NT2/D1 (cell line): ENCODE measurements around the gene CROCC2.

Source experiments
- DNase-seq: peaks from one replicate; pipeline ENCODE4 v3.0.0-alpha.2; 2011; ENCODE audit warnings: low read depth, low spot score
- H3K27me3 ChIP-seq: 2 replicates; pipeline ENCODE4 v1.6.0; 2011; ENCODE audit warnings: mild to moderate bottlenecking; ENCODE audit not compliant: insufficient read length, insufficient read depth
- H3K36me3 ChIP-seq: 2 replicates; pipeline ENCODE4 v1.6.1; 2011; ENCODE audit warnings: mild to moderate bottlenecking, low read length, mixed read lengths; ENCODE audit not compliant: insufficient read depth, insufficient read length
- H3K4me1 ChIP-seq: 2 replicates; pipeline ENCODE4 v1.5.1; 2011; ENCODE audit not compliant: insufficient read depth, insufficient read length
- H3K4me3 ChIP-seq: 2 replicates; pipeline ENCODE4 v1.5.1; 2011; ENCODE audit warnings: low read depth; ENCODE audit not compliant: insufficient read length
- H3K9ac ChIP-seq: 2 replicates; pipeline ENCODE4 v1.6.0; 2011; ENCODE audit warnings: low read depth; ENCODE audit not compliant: insufficient read length
- H3K9me3 ChIP-seq: 2 replicates; pipeline ENCODE4 v1.5.1; 2011; ENCODE audit warnings: mild to moderate bottlenecking, low read length; ENCODE audit not compliant: insufficient read depth
- SUZ12 ChIP-seq: IDR thresholded peaks from 2 replicates; pipeline ENCODE4 v1.6.1; 2011; ENCODE audit not compliant: insufficient read length, insufficient read depth; ENCODE audit errors: extremely low read depth
- YY1 ChIP-seq: IDR thresholded peaks from 2 replicates; pipeline ENCODE4 v1.6.1; 2011; ENCODE audit not compliant: insufficient read length, insufficient read depth
- ZNF274 ChIP-seq: IDR thresholded peaks from 2 replicates; pipeline ENCODE4 v1.6.1; 2011; ENCODE audit warnings: mild to moderate bottlenecking, low read depth, low read length

CROCC2 gene

DNA sequence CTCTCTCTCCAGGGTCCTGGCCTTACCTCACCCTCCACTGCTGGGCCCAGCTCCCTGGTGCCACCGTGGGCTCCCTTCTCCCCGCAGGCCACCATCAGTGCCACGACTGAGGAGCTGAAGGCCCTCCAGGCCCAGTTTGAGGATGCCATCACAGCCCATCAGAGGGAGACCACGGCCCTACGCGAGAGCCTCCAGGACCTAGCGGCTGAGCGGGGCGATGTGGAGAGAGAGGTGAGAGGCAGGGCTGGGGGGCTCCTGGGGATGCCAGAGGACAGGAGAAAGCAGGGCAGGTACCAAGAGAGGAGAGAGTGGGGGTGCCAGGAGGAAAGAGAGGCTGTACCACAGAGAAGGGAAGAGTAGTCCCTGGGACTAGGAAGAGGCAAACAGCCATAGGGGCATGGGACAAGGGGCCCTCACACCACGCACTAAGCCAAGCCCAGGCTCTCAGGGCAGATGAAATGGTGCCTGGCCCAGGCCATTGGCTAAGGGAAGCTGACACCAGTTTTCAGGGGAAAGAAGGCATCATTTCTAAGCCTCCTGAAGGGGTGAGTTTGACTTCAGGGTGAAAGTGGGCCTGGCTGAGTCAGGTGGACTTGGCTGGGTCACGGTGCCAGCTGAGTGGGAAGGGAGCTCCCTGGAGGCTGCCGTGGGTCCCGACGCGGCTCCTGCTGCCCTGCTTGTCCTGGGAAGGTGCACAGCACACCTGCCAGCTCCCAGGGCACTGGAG lies 53.2 kb downstream of the CROCC2 start:
- Histone ChIP-seq H3K27me3 (peaks cover 3% of the 10 kb centered on the region), H3K4me1 (peaks cover 56% of the 10 kb centered on the region), H3K4me3 (no peak overlapping the region), H3K9me3 (no peaks in the 10 kb centered on the region), H3K36me3 (no peaks in the 10 kb centered on the region), H3K9ac (no peak overlapping the region)
- TF ChIP-seq SUZ12, result no peak
- TF ChIP-seq YY1, result no peak
- TF ChIP-seq ZNF274, result no peak
- no peak for DNase-seq

DNA sequence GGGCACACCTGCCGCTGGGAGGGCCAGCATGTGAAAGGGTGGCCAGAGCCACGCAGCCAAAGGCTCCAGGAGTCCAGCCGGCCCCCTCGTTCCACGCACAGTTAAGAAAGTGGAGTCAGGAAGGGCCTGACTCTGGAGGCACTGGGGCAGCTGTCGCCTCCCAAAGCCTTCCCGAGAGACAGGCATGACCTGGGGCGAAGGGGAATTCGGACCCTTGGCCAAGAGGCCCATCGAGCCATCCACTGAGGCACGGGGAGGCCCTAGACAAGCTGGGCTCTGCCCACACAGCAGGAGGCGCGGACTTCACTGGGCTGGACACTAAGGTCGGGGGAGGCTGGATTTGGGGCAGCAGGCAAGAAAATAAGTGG lies 53.8 kb downstream of the CROCC2 start:
- Histone ChIP-seq H3K4me3 (no peak overlapping the region), H3K4me1 (peaks cover 53% of the 10 kb centered on the region), H3K36me3 (no peaks in the 10 kb centered on the region), H3K9ac (no peak overlapping the region), H3K9me3 (no peaks in the 10 kb centered on the region), H3K27me3 (peaks cover 3% of the 10 kb centered on the region)
- TF ChIP-seq ZNF274 (no peak), SUZ12 (no peak), YY1 (no peak)
- no peak for DNase-seq

DNA sequence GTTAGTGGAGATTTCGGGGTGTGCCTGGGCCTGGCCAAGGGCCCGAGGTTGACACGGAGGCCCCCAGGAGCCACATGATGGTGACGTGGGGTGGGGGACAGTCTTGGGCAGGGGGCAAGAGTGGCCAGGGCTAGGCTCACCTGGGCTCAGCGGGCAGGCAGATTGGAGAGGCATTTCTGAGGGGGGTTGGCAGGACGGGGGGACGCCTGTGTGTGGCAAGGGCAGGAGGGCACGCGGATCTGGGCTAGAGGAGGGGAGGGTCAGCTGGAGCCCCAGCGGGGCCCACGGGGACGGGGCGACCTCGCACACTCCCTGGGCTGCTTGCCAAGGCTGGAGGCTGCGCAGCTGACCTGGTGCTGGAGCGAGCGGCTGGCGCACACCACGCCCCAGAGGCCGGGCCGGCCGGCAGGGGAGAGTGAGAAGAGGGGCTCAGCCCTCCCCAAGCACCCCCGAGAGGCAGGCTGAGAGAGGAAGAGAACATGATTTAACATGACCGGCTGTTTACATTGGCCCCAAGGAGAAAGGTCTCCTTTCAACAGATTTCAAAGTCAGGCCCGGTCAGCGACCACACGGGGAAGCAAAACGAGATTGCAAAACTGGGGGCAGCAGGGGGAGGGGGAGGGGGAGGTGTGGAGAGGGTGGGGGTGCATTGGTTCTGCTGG lies 54.3 kb downstream of the CROCC2 start:
- H3K9me3 ChIP-seq, result no peaks in the 10 kb centered on the region
- peaks cover 49% of the 10 kb centered on the region for H3K4me1 ChIP-seq
- H3K9ac ChIP-seq, result peak overlapping the region; percentile 24
- H3K4me3 ChIP-seq, result no peak overlapping the region
- no peaks in the 10 kb centered on the region for H3K36me3 ChIP-seq
- no peak for TF ChIP-seq SUZ12
- TF ChIP-seq YY1, result no peak
- no peak for TF ChIP-seq ZNF274
- DNase-seq, result no peak
- H3K27me3 ChIP-seq, result peaks cover 3% of the 10 kb centered on the region

DNA sequence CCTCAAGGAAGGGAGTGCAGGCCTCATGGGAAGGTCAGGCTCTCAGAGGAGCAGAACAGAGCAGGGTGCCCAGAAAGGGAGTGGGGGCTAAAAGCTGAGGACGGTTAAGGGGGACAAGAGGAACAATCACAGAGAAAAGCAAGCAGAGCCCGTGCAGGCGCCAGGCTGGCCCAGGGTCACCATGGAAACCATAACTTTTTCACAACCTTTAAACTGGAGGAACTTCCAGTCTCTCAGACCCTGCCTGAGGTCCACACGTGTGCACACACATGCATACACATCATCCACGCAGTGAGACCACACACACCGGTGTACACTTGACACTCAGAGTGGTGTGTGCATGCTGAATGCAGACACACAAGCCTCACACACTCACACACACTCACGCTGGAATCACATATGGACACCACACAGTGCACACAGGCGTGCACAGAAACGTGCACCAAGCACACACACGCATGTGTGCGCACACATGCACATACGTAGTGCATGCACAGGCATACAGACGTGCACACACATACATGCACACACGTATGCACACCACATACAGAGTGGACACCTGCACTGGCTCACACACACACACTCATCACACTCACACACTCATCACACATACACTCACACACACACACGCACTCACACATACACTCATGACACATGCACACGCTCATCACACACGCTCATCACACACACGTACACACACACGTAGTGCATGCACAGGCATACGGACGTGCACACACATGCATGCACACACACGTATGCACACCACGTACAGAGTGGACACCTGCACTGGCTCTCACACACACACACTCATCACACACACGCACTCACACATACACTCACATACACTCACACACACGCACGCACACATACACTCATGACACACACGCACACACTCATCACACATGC lies 55.1 kb downstream of the CROCC2 start:
- no peak for TF ChIP-seq SUZ12
- no peak for TF ChIP-seq YY1
- TF ChIP-seq ZNF274, result no peak
- no peak for DNase-seq
- no peaks in the 10 kb centered on the region for H3K9me3 ChIP-seq
- no peak overlapping the region for H3K4me3 ChIP-seq
- H3K27me3 ChIP-seq, result peaks cover 3% of the 10 kb centered on the region
- H3K36me3 ChIP-seq, result no peaks in the 10 kb centered on the region
- H3K9ac ChIP-seq, result peak overlapping the region; percentile 74
- H3K4me1 ChIP-seq, result peaks cover 42% of the 10 kb centered on the region

DNA sequence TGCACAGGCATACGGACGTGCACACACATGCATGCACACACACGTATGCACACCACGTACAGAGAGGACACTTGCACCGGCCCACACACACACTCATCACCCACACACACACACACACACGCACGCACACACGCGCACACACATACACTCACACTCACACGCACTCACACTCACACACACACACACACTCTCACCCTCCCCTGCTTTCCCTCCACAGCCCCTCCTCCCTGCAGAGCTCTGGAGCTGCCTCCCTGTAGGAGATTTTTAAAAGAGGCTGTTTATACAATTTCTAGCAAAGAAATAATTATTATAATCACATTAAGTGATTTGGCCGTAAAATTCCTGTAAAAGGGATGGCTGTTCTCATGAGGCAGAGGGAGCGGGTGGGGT lies 55.8 kb downstream of the CROCC2 start:
- H3K4me3 ChIP-seq, result no peak overlapping the region
- peaks cover 3% of the 10 kb centered on the region for H3K27me3 ChIP-seq
- H3K36me3 ChIP-seq, result no peaks in the 10 kb centered on the region
- H3K4me1 ChIP-seq, result peaks cover 37% of the 10 kb centered on the region
- DNase-seq, result no peak
- TF ChIP-seq YY1 (no peak), SUZ12 (no peak), ZNF274 (no peak)
- H3K9ac ChIP-seq, result peak overlapping the region; percentile 74
- H3K9me3 ChIP-seq, result no peaks in the 10 kb centered on the region

DNA sequence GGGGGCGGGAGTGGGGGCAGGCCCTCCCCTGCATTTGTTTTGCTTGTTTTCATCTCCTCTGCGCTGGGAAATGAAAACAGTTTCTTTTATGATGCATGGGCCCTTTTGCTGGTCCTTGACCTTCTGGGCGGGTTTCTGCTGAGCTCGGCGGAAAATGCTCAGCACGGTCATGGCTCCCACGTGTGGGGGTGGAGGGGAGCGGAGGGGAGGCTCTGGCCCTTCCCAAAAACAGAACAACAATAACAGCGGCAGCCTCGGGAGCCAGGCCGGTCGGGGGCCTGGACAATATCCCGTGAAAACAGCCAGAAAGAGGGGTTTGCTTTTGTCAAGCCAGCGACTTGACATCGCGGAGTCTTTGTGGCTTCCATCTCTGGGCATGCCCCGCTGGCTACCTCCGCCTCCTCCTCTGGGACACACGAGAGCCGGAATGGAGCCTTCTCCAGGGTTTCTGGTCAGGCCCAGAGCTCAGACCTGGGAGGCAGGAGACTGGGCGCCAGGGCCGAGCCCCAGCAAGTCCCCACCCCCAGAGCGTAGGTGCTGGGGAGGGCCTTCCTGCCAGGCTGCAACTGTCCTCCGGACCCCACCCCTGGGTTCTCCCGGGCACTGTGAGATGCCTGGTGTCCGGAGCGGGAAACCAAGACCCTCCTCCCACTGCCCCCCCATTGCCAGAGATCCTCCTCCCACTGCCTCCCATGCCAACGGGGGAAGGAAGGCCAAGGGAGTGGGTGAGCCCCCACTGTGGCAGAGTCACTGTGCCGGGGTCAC lies 56.3 kb downstream of the CROCC2 start:
- peak overlapping the region; percentile 62 for H3K9ac ChIP-seq
- H3K27me3 ChIP-seq, result peaks cover 3% of the 10 kb centered on the region
- TF ChIP-seq SUZ12 (no peak), YY1 (no peak), ZNF274 (no peak)
- peaks cover 42% of the 10 kb centered on the region for H3K4me1 ChIP-seq
- H3K9me3 ChIP-seq, result no peaks in the 10 kb centered on the region
- H3K36me3 ChIP-seq, result no peaks in the 10 kb centered on the region
- no peak overlapping the region for H3K4me3 ChIP-seq
- DNase-seq, result peak; percentile 76
